GM19193 (cell line): ENCODE data around the gene SMC1B.

Source experiments
- POLR2A ChIP-seq: IDR thresholded peaks from 4 replicates; pipeline ENCODE4 v1.6.1; 2011; ENCODE audit not compliant: insufficient read depth, insufficient read length; ENCODE audit errors: extremely low read depth

SMC1B gene

GRCh38 chr22:45340323-45340722 lies 73.1 kb downstream of the SMC1B start:
- no peak for TF ChIP-seq POLR2A

DNA sequence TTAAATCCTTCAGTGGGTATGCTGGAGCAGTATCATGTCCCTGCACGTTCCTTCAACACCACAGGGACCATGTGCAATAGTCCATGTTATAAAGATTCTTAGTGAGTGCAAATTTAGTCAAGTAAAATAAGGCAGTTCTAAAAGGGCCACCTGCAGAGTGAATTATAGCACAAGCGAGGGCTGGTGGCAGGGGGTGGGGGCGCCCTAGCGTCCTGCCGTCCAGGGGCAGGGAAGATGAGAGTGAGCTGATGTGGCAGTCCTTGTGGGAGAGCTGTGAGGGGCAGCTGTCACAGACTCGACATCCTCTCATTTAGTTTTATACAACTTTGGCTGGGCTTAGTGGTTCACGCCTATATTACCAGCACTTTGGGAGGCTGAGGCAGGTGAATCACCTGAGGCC lies 74.6 kb downstream of the SMC1B start:
- TF ChIP-seq POLR2A = no peak

DNA sequence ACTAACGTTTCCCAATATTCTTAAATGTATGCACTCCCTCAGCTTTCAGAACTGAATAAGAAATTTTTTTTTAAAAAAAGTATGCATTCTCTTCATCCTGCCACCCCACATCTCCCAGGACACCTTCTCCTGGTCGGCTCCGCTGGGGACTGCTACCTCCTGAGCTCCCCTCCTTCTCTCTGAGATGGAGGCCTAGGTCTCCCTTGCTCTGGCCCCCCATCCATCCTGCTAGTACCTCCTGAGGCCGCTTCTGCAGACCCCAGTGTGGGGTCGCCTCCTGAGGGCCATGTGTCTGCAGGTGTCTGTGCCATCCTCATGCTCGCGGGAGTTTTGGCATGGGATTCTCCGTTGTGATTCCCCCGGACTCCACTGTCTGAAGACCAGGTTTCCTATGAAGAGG lies 75.9 kb downstream of the SMC1B start:
- no peak for TF ChIP-seq POLR2A

DNA sequence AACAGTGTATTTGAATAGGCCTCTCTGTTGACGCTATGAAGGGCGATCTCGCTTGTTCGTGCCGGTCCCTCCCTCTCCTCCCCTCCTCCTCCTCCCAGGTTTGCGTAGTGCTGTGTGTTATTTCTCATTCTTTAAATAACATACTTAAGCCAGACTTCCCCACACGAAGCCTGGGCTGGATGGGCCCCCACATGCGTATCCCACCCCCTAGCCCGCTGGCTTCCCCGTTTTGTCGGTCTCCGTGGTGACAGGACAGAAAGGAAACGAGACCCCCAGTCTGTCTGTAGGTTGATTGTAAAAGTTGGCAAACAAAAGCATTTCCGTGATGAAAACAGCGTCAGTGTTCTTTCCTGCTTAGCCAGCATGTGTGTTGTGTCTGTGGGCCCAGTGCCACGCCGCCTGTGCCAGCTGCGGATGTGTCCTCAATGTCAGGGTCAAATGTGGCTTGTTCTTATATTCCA lies 76.4 kb downstream of the SMC1B start:
- TF ChIP-seq POLR2A = no peak

DNA sequence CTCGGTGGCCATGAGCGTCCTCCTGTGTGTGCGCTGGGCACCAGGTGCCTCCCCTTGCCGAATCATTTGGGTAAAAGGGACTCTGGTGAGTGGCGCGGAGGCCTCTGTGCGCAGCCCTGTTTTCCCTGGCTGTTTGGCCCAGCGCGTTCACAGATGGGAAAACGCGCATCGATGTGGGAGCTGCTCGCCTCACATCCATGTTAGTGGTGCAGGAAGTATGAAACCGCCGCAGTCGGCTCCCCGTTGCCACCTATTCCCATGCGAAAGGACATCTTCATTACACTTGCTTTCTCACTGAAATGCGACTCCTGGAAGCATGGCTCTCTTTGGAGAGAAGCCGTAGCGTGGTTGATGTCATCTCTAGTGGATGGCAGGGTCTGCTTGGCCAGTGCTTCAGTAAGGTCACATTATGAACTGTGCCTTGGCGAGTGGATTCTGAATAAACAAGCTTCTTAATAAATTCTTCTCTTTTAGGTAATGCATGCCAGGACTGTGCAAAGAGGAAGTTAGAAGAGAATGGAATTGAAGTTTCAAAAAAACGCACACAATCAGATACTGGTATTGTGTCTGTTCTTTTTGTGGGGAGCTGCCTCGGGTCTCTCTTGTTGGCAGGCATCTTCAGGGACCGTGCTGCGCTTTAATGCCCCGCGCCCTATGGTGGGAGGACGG lies 77.4 kb downstream of the SMC1B start:
- no peak for TF ChIP-seq POLR2A

- TF ChIP-seq POLR2A = no peak
Observed at GRCh38 chr22:45335021-45335818, 78.2 kb downstream of the SMC1B start.

DNA sequence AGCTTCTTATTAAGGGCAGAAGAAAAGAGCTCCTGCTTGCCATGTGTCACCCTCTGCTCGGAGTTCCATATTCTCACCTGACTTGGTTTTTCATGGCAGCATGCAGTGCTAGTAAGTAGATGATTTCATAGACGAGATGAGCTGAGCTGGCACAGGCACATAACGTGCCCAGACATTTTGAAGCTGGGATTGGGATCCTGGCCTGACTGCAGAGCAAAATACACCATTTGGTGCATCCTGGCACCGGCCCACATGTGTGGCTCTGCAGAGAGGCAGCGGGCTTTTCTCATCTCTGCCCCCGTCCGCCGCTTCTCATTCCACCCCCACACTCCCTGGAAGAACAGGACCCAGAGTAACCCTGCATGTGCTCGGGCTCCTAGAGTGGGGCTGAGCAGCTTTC lies 78.9 kb downstream of the SMC1B start:
- no peak for TF ChIP-seq POLR2A

GRCh38 chr22:45334068-45334467 lies 79.3 kb downstream of the SMC1B start:
- no peak for TF ChIP-seq POLR2A

- no peak for TF ChIP-seq POLR2A
Observed at GRCh38 chr22:45332001-45332400, 81.4 kb downstream of the SMC1B start.

DNA sequence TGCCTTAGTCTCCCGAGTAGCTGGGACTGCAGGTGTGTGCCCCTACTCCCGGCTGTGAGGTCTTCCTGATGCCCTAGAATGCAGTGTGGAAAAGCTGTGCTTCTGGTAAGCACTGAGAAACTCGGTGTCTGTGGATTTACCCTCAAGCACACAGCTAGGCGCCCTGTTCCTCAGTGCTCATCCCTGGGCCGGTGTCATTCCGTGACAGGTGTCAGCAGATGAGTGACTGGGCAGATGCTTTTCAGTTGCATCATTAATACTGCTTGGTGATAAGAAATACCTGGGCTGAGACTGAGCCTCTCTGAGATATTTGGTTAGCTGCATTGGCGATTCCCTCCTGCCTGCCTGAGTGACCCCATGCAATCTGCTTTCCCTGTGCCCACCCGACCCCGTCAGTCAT lies 81.9 kb downstream of the SMC1B start:
- no peak for TF ChIP-seq POLR2A

DNA sequence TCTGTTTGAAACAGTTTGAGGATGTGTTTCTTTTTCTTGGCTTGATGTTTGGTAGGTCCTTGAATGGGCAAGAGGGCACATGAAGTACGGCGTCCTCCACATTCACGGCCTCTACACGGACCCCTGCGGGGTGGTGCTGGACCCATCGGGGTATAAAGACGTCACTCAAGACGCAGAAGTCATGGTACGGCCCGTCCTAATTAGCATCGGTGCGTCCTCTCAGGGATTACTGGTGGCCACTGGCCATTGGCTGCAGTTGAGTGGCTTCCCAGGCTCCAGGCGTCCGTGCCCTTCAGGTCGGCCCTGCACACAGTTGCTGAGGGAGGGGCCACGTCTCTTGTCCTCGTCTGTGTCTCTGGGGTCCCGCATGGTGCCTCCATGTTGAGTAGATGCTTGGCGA lies 82.9 kb downstream of the SMC1B start:
- no peak for TF ChIP-seq POLR2A

GRCh38 chr22:45329530-45329936 lies 83.9 kb downstream of the SMC1B start:
- TF ChIP-seq POLR2A = no peak

DNA sequence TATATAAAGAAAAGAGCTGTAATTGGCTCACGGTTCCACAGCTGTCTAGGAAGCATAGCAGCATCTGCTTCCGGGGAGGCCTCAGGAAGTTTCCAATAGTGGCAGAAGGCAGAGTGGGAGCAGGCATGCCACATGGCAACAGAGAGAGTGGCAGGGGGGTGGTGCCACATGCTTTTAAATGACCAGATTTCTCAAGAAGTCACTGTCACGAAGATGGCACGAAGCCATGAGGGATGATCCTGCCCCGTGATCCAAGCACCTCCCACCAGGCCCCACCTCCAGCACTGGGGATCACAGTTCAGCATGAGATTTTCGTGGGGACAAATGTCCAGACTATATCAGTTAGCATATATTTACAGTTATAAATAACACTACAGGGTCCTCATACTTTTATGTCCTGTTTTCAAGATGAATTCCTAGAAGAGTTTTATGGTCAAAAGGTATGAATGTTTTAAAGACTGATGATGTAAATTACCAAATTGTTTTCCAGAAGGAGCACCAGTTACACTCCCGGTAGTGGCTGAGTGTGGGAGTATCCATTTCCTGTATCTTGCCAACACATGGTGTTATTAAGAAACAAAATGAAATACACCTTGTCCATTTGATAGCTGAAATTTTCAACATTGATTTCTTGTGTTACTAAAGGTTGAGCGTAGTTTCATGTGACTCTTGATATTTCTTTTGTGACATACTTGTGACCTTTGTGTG lies 84.4 kb downstream of the SMC1B start:
- TF ChIP-seq POLR2A = no peak

DNA sequence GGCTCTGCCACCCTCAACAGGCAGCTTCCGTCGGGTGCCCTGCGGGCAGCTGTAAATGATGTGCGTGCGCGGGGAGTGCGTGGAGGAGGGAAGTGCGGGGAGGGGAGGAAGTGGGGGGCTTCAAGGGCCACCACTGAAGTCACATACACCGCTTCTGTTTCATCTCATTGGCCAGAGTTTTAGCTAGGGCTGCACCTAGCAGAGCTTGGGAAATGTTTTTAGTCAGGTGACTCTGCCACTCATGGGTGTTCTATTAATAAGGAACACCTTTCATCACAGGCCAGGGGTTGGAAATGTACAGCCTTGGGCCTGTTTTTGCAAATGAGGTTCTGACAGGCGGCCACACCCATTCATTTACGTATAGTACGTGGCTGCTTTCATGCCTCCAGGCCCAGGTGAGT lies 89.1 kb downstream of the SMC1B start:
- no peak for TF ChIP-seq POLR2A

GRCh38 chr22:45323695-45324094 lies 89.7 kb downstream of the SMC1B start:
- no peak for TF ChIP-seq POLR2A
